ENCODE measurements around the gene GGT1.
A peak's percentile ranks its signal among the peaks of the same experiment; 100 is the strongest.

The GGT1 gene

GRCh38 chr22:24555165-24556039 lies 47.6 kb upstream of the GGT1 start, which contains the start of gene SNRPD3:
TSS of gene SNRPD3 (plus strand) at chr22:24555999. CDS start at chr22:24557675, 1,676 bp downstream.
- Histone ChIP-seq H3K27me3 (ENCODE audit: insufficient read depth, poor library complexity, severe bottlenecking) (no peaks in the 10 kb centered on the region), H3K4me3 (replicated peaks; ENCODE audit: insufficient read depth, low read length) (peak within 1 kb of the TSS; percentile 98), H3K27ac (replicated peaks) (peak within 1 kb of the TSS; percentile 98)
- peak; percentile 95 to 99 for DNase-seq (ENCODE audit: low read depth in 1 of 2, low spot score in 1 of 2)
- TF ChIP-seq GABPA (IDR thresholded peaks at IDR 0.05; ENCODE audit: low read depth) (peak; percentile 97), POLR2AphosphoS5 (IDR thresholded peaks at IDR 0.05; ENCODE audit: low read depth) (peak; percentile 81), CTCF (IDR thresholded peaks at IDR 0.05; ENCODE audit: insufficient read depth, low read length) (no peak), REST (IDR thresholded peaks at IDR 0.05; ENCODE audit: insufficient replicate concordance, low read depth) (peak; percentile 53), SPI1 (IDR thresholded peaks at IDR 0.05; ENCODE audit: borderline replicate concordance, low read depth) (peak; percentile 49; the same call in 1 of the 2 replicates)

DNA sequence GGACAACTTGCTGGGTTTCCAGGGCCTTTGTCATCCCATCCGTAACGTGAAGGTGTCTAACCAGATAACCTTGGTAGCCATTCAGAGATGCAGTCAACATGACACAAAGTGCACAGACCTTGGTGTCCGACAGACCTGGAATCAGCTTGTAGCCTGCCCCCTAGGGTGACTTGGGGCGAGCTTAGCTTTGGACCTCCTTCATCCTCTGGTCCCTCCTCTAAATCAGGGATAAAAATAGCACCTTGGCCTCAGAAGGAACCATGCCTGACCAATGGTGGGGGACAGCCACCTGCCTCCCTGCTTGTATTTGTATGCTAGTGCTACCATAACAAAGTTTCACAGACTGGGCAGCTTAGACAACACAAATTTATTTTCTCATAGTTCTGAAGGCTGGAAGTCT lies 43.5 kb upstream of the GGT1 start:
- Histone ChIP-seq H3K4me3 (replicated peaks; ENCODE audit: insufficient read depth, low read length) (no peak overlapping the region), H3K27ac (replicated peaks) (no peak overlapping the region), H3K27me3 (ENCODE audit: insufficient read depth, poor library complexity, severe bottlenecking) (no peaks in the 10 kb centered on the region)
- no peak for DNase-seq (ENCODE audit: low read depth in 1 of 2, low spot score in 1 of 2)
- TF ChIP-seq POLR2AphosphoS5 (IDR thresholded peaks at IDR 0.05; ENCODE audit: low read depth) (no peak), SPI1 (IDR thresholded peaks at IDR 0.05; ENCODE audit: borderline replicate concordance, low read depth) (no peak)

GRCh38 chr22:24563246-24563645 lies 39.7 kb upstream of the GGT1 start:
- Histone ChIP-seq H3K27me3 (ENCODE audit: insufficient read depth, poor library complexity, severe bottlenecking) (no peaks in the 10 kb centered on the region), H3K27ac (replicated peaks) (no peak overlapping the region), H3K4me3 (replicated peaks; ENCODE audit: insufficient read depth, low read length) (no peak overlapping the region)
- TF ChIP-seq CTCF (IDR thresholded peaks at IDR 0.05; ENCODE audit: insufficient read depth, low read length) (no peak), REST (IDR thresholded peaks at IDR 0.05; ENCODE audit: insufficient replicate concordance, low read depth) (no peak), POLR2AphosphoS5 (IDR thresholded peaks at IDR 0.05; ENCODE audit: low read depth) (no peak), SPI1 (IDR thresholded peaks at IDR 0.05; ENCODE audit: borderline replicate concordance, low read depth) (no peak), GABPA (IDR thresholded peaks at IDR 0.05; ENCODE audit: low read depth) (no peak)
- DNase-seq (ENCODE audit: low read depth in 1 of 2, low spot score in 1 of 2), result no peak

- TF ChIP-seq CTCF (IDR thresholded peaks at IDR 0.05; ENCODE audit: insufficient read depth, low read length), result no peak
- no peak for DNase-seq (ENCODE audit: low read depth in 1 of 2, low spot score in 1 of 2)
- no peak overlapping the region for H3K27ac ChIP-seq (replicated peaks)
- H3K4me3 ChIP-seq (replicated peaks; ENCODE audit: insufficient read depth, low read length), result no peak overlapping the region
- H3K27me3 ChIP-seq (ENCODE audit: insufficient read depth, poor library complexity, severe bottlenecking), result no peaks in the 10 kb centered on the region
Observed at GRCh38 chr22:24564376-24565058, 38.5 kb upstream of the GGT1 start.

All from HL-60 (cell line).